ENCODE results near the gene RNMT.

- TF ChIP-seq CTCF (IDR thresholded peaks at IDR 0.05) (no peak), POLR2A (IDR thresholded peaks at IDR 0.05) (no peak)
Observed at GRCh38 chr18:13716916-13717315, 9.6 kb upstream of the RNMT start.

Measured in uterus (tissue), 2 donors.